HG03103 (cell line): ENCODE measurements around the gene NLRP12.
"Not testable (repeated sequence)": the region's sequence is repeated elsewhere in the genome, so short reads cannot be mapped to it uniquely, and the experiment has no call there.

Source experiments
- ATAC-seq: cut with Tn5 transposase; IDR thresholded peaks from one replicate; pipeline ENCODE4 v1.9.1; 2021; ENCODE audit warnings: low read depth; ENCODE audit not compliant: unreplicated experiment

Gene NLRP12

GRCh38 chr19:53786744-53787143 is 37.4 kb downstream of the NLRP12 start:
- no peak for ATAC-seq

GRCh38 chr19:53785196-53785889 is 38.8 kb downstream of the NLRP12 start:
- no peak for ATAC-seq

GRCh38 chr19:53782698-53783097 is 41.4 kb downstream of the NLRP12 start:
- ATAC-seq, result no peak

GRCh38 chr19:53781332-53781731 is 42.8 kb downstream of the NLRP12 start:
- not testable (repeated sequence) for ATAC-seq

GRCh38 chr19:53780506-53780905 is 43.6 kb downstream of the NLRP12 start:
- no peak for ATAC-seq

GRCh38 chr19:53775524-53775923 is 48.6 kb downstream of the NLRP12 start:
- ATAC-seq, result no peak

- not testable (repeated sequence) for ATAC-seq
Measured at GRCh38 chr19:53774491-53774890, 49.6 kb downstream of the NLRP12 start.

- no peak for ATAC-seq
Measured at GRCh38 chr19:53773999-53774398, 50.1 kb downstream of the NLRP12 start.

GRCh38 chr19:53772943-53773342 is 51.2 kb downstream of the NLRP12 start:
- no peak for ATAC-seq

GRCh38 chr19:53771144-53771543 is 53.0 kb downstream of the NLRP12 start:
- ATAC-seq, result no peak

- not testable (repeated sequence) for ATAC-seq
Measured at GRCh38 chr19:53769696-53770309, 54.3 kb downstream of the NLRP12 start.

- ATAC-seq, result no peak
Measured at GRCh38 chr19:53768401-53768800, 55.7 kb downstream of the NLRP12 start.

GRCh38 chr19:53758991-53759390 is 65.1 kb downstream of the NLRP12 start:
- ATAC-seq, result not testable (repeated sequence)
